ENCODE data around the gene DUSP16.

GRCh38 chr12:12513416-12514006 lies 49.2 kb downstream of the DUSP16 start:
- TF ChIP-seq CTCF (IDR thresholded peaks at IDR 0.05) = no peak
- no peak for TF ChIP-seq RCOR1 (IDR thresholded peaks at IDR 0.05; ENCODE audit: low read depth, low read length)
- no peak for TF ChIP-seq REST (IDR thresholded peaks at IDR 0.05)
- no peak for TF ChIP-seq POLR2A (IDR thresholded peaks at IDR 0.05; ENCODE audit: low read length)
- no peak for TF ChIP-seq MYC (IDR thresholded peaks at IDR 0.05; ENCODE audit: borderline replicate concordance, low read length)
- TF ChIP-seq CHD2 (IDR thresholded peaks at IDR 0.05; ENCODE audit: low read length, partially characterized antibody) = no peak
- TF ChIP-seq SREBF2 (IDR thresholded peaks at IDR 0.05) = no peak
- no peak for TF ChIP-seq ELK1 (IDR thresholded peaks at IDR 0.05; ENCODE audit: low read depth, low read length)

Data from A549 (cell line).